HEK293T (cell line): Measurements from ENCODE around the gene CBFA2T3.

Experiments
- ARNT ChIP-seq: fragments of 450-650 bp; IDR thresholded peaks from 2 replicates; pipeline ENCODE4 v1.6.1; 2017; ENCODE audit warnings: mild to moderate bottlenecking
- BHLHE40 ChIP-seq: fragments of 450-650 bp; IDR thresholded peaks from 2 replicates; pipeline ENCODE4 v1.6.1; 2016; ENCODE audit warnings: mild to moderate bottlenecking, moderate library complexity, borderline replicate concordance
- ELF4 ChIP-seq: fragments of 450-650 bp; IDR thresholded peaks from 2 replicates; pipeline ENCODE4 v1.6.1; 2017; ENCODE audit warnings: antibody characterized with exemption
- FOXA1 ChIP-seq: fragments of 450-650 bp; IDR thresholded peaks from 2 replicates; pipeline ENCODE4 v1.6.1; 2016; ENCODE audit warnings: mild to moderate bottlenecking
- FOXK2 ChIP-seq: fragments of 450-650 bp; IDR thresholded peaks from 2 replicates; pipeline ENCODE4 v1.6.1; 2016; ENCODE audit warnings: mild to moderate bottlenecking
- FOXM1 ChIP-seq: fragments of 450-650 bp; IDR thresholded peaks from 2 replicates; pipeline ENCODE4 v1.6.1; 2017; ENCODE audit warnings: mild to moderate bottlenecking, borderline replicate concordance
- L3MBTL2 ChIP-seq: fragments of 450-650 bp; conservative IDR thresholded peaks from 2 replicates; pipeline ENCODE4 v1.6.1; 2016; ENCODE audit warnings: mild to moderate bottlenecking
- LEF1 ChIP-seq: fragments of 450-650 bp; IDR thresholded peaks from 2 replicates; pipeline ENCODE4 v1.6.1; 2017; ENCODE audit warnings: mild to moderate bottlenecking, borderline replicate concordance
- NFRKB ChIP-seq: fragments of 450-650 bp; IDR thresholded peaks from 2 replicates; pipeline ENCODE4 v1.6.1; 2016; ENCODE audit warnings: mild to moderate bottlenecking, moderate library complexity
- SP1 ChIP-seq: fragments of 450-650 bp; IDR thresholded peaks from 2 replicates; pipeline ENCODE4 v1.6.1; 2017
- SUZ12 ChIP-seq: fragments of 450-650 bp; IDR thresholded peaks from 2 replicates; pipeline ENCODE4 v1.6.1; 2016; ENCODE audit warnings: mild to moderate bottlenecking
- TARDBP ChIP-seq: fragments of 450-650 bp; IDR thresholded peaks from 2 replicates; pipeline ENCODE4 v1.6.1; 2016
- ZNF384 ChIP-seq: fragments of 450-650 bp; IDR thresholded peaks from 2 replicates; pipeline ENCODE4 v1.6.1; 2016
- TF ChIP-seq, protein P1 (sequence below): fragments of 450-650 bp; IDR thresholded peaks from 2 replicates; pipeline ENCODE4 v1.6.1; 2016

DNA sequence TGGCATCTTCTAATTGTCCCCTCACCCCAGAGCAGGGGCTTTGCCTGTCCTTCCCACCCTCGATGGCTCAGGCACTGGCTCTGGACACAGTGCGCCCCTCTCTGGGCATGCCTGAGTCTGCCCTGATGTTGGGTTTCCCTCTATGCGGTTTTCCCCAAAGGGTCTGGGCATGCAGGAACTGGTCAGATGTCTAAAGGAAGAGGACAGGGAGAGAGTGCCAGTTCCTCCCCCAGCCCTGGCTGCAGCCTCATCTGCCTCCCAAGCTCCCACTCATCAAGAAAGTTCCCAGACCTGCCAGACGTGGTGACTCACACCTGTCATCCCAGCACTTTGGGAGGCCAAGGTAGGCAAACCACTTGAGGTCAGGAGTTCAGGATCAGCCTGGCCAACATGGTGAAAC, 69.2 kb downstream of the CBFA2T3 start:
- TF ChIP-seq BHLHE40 (no peak), TARDBP (no peak), SP1 (no peak), L3MBTL2 (no peak), FOXK2 (no peak), ELF4 (no peak), NFRKB (no peak), ZNF384 (no peak), SUZ12 (no peak), FOXA1 (no peak), ARNT (no peak), LEF1 (no peak), FOXM1 (no peak)
- TF ChIP-seq, protein P1, sequence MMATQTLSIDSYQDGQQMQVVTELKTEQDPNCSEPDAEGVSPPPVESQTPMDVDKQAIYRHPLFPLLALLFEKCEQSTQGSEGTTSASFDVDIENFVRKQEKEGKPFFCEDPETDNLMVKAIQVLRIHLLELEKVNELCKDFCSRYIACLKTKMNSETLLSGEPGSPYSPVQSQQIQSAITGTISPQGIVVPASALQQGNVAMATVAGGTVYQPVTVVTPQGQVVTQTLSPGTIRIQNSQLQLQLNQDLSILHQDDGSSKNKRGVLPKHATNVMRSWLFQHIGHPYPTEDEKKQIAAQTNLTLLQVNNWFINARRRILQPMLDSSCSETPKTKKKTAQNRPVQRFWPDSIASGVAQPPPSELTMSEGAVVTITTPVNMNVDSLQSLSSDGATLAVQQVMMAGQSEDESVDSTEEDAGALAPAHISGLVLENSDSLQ: no peak
